ENCODE data around the gene RAPGEF2. TPM values are rescaled to one million over a fixed set of nuclear protein-coding genes. Genes with fewer than 3 reads are reported as not detected.
"Not testable (repeated sequence)": the region's sequence is repeated elsewhere in the genome, so short reads cannot be mapped to it uniquely, and the experiment has no call there.

RAPGEF2 gene
- total and polyA plus RNA-seq, 7 donors = 4.6 to 35.2 (median 20.4) TPM

- WGBS, 3 donors = 61 to 70% (median 63%) methylated on average over 1 of the region's 1 CpG
- Histone ChIP-seq H3K27ac (no peak overlapping the region), H3K4me3 (no peak overlapping the region), H3K9me3 (no peaks in the 10 kb centered on the region), H3K36me3 (ENCODE audit: insufficient read depth in 1 of 2, low read depth in 1 of 2) (no peaks in the 10 kb centered on the region), H3K4me1 (no peaks in the 10 kb centered on the region), H3K27me3 (ENCODE audit: insufficient read depth in 3 of 3, low read length in 2 of 3) (no peaks in the 10 kb centered on the region)
- ATAC-seq (no peak), DNase-seq (no peak)
- intact Hi-C loops (cut with DNase I) = no loop called here
- no peak for TF ChIP-seq CTCF (IDR thresholded peaks at IDR 0.05)
These were observed 267.4 kb downstream of the RAPGEF2 start for GRCh38 chr4:159370286-159370685.

- no peak for DNase-seq
- intact Hi-C loops (cut with DNase I) = no loop called here
- H3K4me1 ChIP-seq = no peaks in the 10 kb centered on the region
- ATAC-seq = no peak
- H3K9me3 ChIP-seq = no peaks in the 10 kb centered on the region
- 52 to 61% (median 60%) methylated on average over 3 of the region's 3 CpGs for WGBS, 3 donors
- no peak overlapping the region for H3K27ac ChIP-seq
- H3K27me3 ChIP-seq (ENCODE audit: insufficient read depth in 3 of 3, low read length in 2 of 3) = no peaks in the 10 kb centered on the region
- no peak for TF ChIP-seq CTCF (IDR thresholded peaks at IDR 0.05)
- H3K4me3 ChIP-seq = no peak overlapping the region
- no peaks in the 10 kb centered on the region for H3K36me3 ChIP-seq (ENCODE audit: insufficient read depth in 1 of 2, low read depth in 1 of 2)
These were observed 272.1 kb downstream of the RAPGEF2 start for GRCh38 chr4:159374749-159375530.

GRCh38 chr4:159376289-159376688, 273.4 kb downstream of the RAPGEF2 start:
- DNase-seq (no peak), ATAC-seq (no peak)
- TF ChIP-seq CTCF (IDR thresholded peaks at IDR 0.05) = no peak
- Histone ChIP-seq H3K9me3 (no peaks in the 10 kb centered on the region), H3K27me3 (ENCODE audit: insufficient read depth in 3 of 3, low read length in 2 of 3) (no peaks in the 10 kb centered on the region), H3K27ac (no peak overlapping the region), H3K36me3 (ENCODE audit: insufficient read depth in 1 of 2, low read depth in 1 of 2) (no peaks in the 10 kb centered on the region), H3K4me1 (no peaks in the 10 kb centered on the region), H3K4me3 (no peak overlapping the region)
- intact Hi-C loops (cut with DNase I) = no loop called here
- WGBS, 3 donors = 91 to 95% (median 93%) methylated on average over 5 of the region's 5 CpGs

- intact Hi-C loops (cut with DNase I) = no loop called here
- Histone ChIP-seq H3K36me3 (ENCODE audit: insufficient read depth in 1 of 2, low read depth in 1 of 2) (no peaks in the 10 kb centered on the region), H3K4me1 (no peaks in the 10 kb centered on the region), H3K4me3 (no peak overlapping the region), H3K9me3 (no peaks in the 10 kb centered on the region), H3K27me3 (ENCODE audit: insufficient read depth in 3 of 3, low read length in 2 of 3) (no peaks in the 10 kb centered on the region), H3K27ac (no peak overlapping the region)
- DNase-seq (no peak), ATAC-seq (no peak)
- 96 to 97% (median 96%) methylated on average over 22 to 28 of the region's 28 CpGs for WGBS, 3 donors
- TF ChIP-seq CTCF (IDR thresholded peaks at IDR 0.05) = no peak
These were observed 275.3 kb downstream of the RAPGEF2 start for GRCh38 chr4:159378056-159378616.

DNA sequence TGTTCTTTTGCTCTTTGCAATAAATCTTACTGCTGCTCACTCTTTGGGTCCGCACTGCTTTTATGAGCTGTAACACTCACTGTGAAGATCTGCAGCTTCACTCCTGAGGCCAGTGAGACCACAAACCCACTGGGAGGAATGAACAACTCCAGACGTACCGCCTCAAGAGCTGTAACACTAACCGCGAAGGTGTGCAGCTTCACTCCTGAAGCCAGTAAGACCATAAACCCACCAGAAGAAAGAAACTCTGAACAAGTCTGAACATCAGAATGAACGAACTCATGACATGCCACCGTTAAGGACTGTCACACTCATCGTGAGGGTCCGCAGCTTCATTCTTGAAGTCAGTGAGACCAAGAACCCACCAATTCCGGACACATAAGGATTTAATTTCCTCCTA, 276.2 kb downstream of the RAPGEF2 start:
- intact Hi-C loops (cut with DNase I); H3K36me3 ChIP-seq (ENCODE audit: insufficient read depth in 1 of 2, low read depth in 1 of 2); H3K9me3 ChIP-seq; H3K4me3 ChIP-seq; H3K27me3 ChIP-seq (ENCODE audit: insufficient read depth in 3 of 3, low read length in 2 of 3); DNase-seq; ATAC-seq; H3K27ac ChIP-seq; H3K4me1 ChIP-seq: not testable (repeated sequence)
- WGBS, 3 donors = 89 to 93% (median 91%) methylated on average over 10 of the region's 10 CpGs
